ENCODE results near the gene TLCD5.

TLCD5 gene

GRCh38 chr11:120335556-120335907 is 10.4 kb downstream of the TLCD5 start:
- Histone ChIP-seq H3K27ac (peak overlapping the region; percentile 86), H3K4me1 (peaks cover 35% of the 10 kb centered on the region), H3K4me3 (peak overlapping the region; percentile 90), H3K27me3 (peaks cover 41% of the 10 kb centered on the region), H4K20me1 (peaks cover 81% of the 10 kb centered on the region), H3K36me3 (peaks cover 27% of the 10 kb centered on the region), H3K4me2 (peak overlapping the region; percentile 86), H3K9ac (peak overlapping the region; percentile 87), H3K9me3 (no peaks in the 10 kb centered on the region)
- no peak for TF ChIP-seq Cebpa-rat (IDR thresholded peaks at IDR 0.05)

DNA sequence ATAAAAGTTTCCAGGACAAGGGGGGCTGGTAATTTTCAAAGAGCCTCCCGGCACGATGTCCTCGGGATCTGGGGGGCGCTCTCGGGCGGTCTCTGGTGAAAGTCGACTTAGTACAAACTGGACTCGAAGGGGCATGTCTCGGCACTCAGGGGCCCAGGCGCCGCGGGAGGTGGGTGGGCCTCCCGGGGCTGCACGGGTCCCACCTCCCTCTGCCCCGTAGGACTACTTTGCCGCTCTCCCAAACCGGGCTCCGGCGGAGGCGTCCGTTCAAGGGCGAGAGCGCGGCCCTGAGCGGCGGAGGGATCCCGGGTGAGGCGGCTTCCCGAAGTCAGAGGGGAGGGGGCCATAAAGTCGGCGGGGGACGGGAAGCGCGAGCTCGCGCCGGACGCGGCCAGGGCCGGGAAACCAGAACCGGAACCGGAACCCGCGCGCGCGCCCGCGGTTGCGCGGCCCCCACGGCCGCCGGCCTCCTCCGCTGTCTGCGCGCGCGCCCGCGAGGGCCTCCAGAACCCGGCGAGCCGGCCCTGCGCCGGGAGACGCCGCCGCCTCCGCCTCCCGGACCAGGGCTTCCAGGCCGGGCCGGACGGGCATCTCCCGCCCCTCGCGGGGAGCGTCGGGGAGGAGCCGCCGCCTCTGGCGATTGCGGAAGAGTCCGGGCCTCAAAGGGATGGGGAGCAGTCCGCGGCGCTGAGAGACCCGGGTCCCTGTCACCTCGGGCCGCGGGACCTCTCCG is 11.0 kb downstream of the TLCD5 start, which contains the start of gene ARHGEF12:
Gene ARHGEF12, plus strand, starts transcription at position 506 of the 733 bp plus-strand sequence. CDS start 831 bp downstream, outside the sequence.
- H3K27me3 ChIP-seq, result peaks cover 46% of the 10 kb centered on the region
- H3K36me3 ChIP-seq, result peaks cover 21% of the 10 kb centered on the region
- peaks cover 34% of the 10 kb centered on the region for H3K4me1 ChIP-seq
- peak within 1 kb of the TSS; percentile 86 for H3K4me2 ChIP-seq
- H4K20me1 ChIP-seq, result peaks cover 81% of the 10 kb centered on the region
- no peaks in the 10 kb centered on the region for H3K9me3 ChIP-seq
- TF ChIP-seq Cebpa-rat (IDR thresholded peaks at IDR 0.05), result no peak
- peak within 1 kb of the TSS; percentile 86 for H3K27ac ChIP-seq
- peak within 1 kb of the TSS; percentile 90 for H3K4me3 ChIP-seq
- H3K9ac ChIP-seq, result peak within 1 kb of the TSS; percentile 87

DNA sequence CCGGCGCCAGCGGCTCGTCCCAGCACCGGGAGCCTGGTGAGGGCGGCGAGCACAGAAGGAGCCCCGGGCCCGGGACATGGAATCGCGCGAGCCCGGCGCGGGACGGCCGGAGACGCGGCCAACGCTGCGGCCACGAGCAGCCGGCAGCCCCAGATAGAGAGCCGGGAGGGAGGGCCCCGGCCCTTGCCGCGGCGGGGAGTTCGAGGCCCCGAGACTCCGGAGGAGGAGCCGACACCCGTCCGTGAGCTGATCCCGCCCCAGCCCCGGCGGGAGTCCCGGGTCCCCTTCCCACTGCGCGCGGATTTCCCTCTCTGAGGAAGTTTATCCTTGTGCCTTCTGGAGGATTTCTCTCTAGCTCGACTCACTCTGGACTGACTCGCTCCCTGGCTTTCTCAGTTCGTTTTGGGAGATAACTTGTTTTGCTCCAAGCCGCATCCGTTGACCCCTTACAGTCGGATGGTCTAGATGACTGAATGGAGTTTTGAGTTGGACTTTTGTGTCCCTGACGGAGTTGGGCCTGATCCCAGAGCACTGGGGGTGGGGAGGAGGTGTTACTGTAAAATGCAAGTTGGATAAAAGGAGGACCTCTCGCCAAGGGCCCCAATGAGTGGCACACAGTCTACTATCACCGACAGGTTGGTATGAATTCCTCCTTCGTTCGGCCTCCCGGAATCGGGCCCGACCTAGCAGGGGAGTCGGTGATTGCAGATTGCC is 11.7 kb downstream of the TLCD5 start:
- Histone ChIP-seq H4K20me1 (peaks cover 81% of the 10 kb centered on the region), H3K4me2 (peak overlapping the region; percentile 86), H3K4me1 (peaks cover 34% of the 10 kb centered on the region), H3K27ac (peak overlapping the region; percentile 86), H3K9me3 (peaks cover under 1% of the 10 kb centered on the region; the same call in 1 of the 2 replicates), H3K9ac (peak overlapping the region; percentile 87), H3K27me3 (peaks cover 54% of the 10 kb centered on the region), H3K36me3 (peaks cover 14% of the 10 kb centered on the region; the same call in 1 of the 2 replicates), H3K4me3 (peak overlapping the region; percentile 90)
- no peak for TF ChIP-seq Cebpa-rat (IDR thresholded peaks at IDR 0.05)

GRCh38 chr11:120337355-120338106 is 12.4 kb downstream of the TLCD5 start:
- TF ChIP-seq Cebpa-rat (IDR thresholded peaks at IDR 0.05), result no peak
- H3K4me3 ChIP-seq, result peak overlapping the region; percentile 90
- peaks cover 8% of the 10 kb centered on the region for H3K9me3 ChIP-seq
- H3K36me3 ChIP-seq, result 0 out of 2 replicates have a peak, but pooled peaks cover 7% of the 10 kb centered on the region
- peak overlapping the region; percentile 86 for H3K4me2 ChIP-seq
- H3K9ac ChIP-seq, result peak overlapping the region; percentile 87
- H4K20me1 ChIP-seq, result peaks cover 81% of the 10 kb centered on the region
- peaks cover 34% of the 10 kb centered on the region for H3K4me1 ChIP-seq
- no peak overlapping the region for H3K27ac ChIP-seq
- H3K27me3 ChIP-seq, result peaks cover 61% of the 10 kb centered on the region

DNA sequence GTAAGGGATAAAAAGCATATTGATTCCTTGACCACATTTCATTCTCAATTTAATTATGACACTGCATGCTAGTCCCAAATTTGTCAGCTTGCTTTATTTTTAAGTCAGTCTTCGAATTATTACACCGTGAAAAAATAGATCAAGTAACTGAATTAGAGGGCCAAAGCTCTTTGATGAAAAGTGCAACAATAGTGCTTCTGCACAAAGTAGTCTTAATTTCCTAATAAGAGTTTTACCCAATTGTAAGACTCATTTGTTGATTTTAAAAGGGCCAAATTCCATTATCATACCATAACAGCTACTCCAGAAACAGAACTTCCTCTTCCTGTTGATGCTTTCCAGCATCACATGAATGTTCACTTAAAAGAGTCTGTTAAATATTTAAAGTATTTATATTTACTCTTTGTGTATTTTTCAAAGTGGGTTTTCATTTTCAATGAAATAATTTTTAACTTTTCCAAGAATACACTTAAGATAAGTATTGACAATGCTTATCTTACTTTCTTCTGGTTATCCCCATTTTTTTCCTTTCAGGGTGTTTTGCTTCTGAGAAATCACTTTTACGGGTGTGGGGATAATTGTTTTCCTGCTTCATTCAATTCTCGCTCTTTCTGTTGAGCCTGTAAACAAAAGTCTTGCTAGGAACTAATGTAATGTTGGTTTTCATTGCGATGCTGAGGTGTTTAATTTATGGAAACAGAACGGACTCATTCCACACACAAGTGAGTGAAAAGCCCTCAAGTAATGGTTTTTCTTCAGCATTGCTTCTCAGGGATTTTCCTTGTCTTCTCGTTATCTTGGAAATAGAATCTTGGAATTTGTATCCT is 13.2 kb downstream of the TLCD5 start:
- Histone ChIP-seq H3K9me3 (peaks cover 12% of the 10 kb centered on the region), H4K20me1 (peaks cover 81% of the 10 kb centered on the region), H3K9ac (no peak overlapping the region), H3K4me2 (peak overlapping the region; percentile 86), H3K36me3 (no peaks in the 10 kb centered on the region), H3K4me3 (peak overlapping the region; percentile 90; the same call in 1 of the 2 replicates), H3K27me3 (peaks cover 68% of the 10 kb centered on the region), H3K27ac (no peak overlapping the region), H3K4me1 (peaks cover 34% of the 10 kb centered on the region)
- no peak for TF ChIP-seq Cebpa-rat (IDR thresholded peaks at IDR 0.05)

DNA sequence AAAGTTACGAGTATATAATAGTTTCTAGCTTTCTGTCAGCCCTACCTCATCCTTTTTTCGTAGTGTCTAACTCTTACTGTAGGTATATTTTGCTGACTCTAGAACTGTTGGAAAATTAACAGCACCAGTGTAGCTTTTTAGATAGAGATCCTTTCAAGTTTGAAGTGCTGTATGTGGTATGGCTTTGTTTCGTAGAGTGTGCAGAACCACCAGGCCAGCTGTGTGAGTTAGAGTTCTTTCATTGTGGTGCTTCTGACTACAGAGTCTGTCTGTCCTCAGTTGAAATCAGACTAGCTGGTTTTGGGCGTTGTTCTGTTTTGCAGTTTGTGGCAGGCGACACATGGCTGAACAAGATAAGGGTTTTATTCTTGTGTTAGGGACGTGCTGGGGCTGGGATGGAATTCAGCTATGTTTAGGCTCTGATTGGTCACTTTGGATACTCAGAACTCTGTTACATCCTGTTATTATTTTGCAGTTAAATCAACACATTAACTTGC is 14.3 kb downstream of the TLCD5 start:
- Histone ChIP-seq H3K36me3 (no peaks in the 10 kb centered on the region), H3K9me3 (peaks cover 12% of the 10 kb centered on the region), H3K27me3 (peaks cover 75% of the 10 kb centered on the region), H3K27ac (no peak overlapping the region), H3K9ac (no peak overlapping the region), H3K4me3 (no peak overlapping the region), H3K4me2 (no peak overlapping the region), H3K4me1 (peaks cover 44% of the 10 kb centered on the region), H4K20me1 (peaks cover 81% of the 10 kb centered on the region)
- TF ChIP-seq Cebpa-rat (IDR thresholded peaks at IDR 0.05), result no peak

DNA sequence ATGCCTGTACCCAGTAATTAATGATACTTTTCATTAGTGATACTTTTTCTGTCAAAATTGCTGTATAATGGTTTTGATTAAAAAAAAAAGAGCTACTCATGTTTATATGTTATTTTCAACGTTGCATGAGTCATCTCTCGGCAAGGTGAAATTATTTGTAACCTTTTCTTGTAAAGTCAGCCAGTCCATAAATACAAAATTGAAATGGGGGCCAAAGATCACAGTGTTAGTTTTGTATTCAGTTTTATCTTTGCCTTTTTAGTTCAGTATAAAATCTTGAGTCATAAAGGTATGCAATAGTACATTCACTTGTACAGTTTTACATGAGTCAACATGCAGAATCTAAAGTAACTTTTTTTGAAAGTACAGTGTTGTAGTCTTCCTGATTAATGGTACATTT is 15.4 kb downstream of the TLCD5 start:
- Histone ChIP-seq H3K9me3 (peaks cover 12% of the 10 kb centered on the region), H3K4me3 (no peak overlapping the region), H3K27ac (no peak overlapping the region), H3K4me1 (peaks cover 48% of the 10 kb centered on the region), H4K20me1 (peaks cover 92% of the 10 kb centered on the region), H3K4me2 (no peak overlapping the region), H3K9ac (no peak overlapping the region), H3K27me3 (peaks cover 83% of the 10 kb centered on the region), H3K36me3 (no peaks in the 10 kb centered on the region)
- no peak for TF ChIP-seq Cebpa-rat (IDR thresholded peaks at IDR 0.05)

- Histone ChIP-seq H3K36me3 (no peaks in the 10 kb centered on the region), H3K27ac (no peak overlapping the region), H3K9ac (no peak overlapping the region), H3K4me2 (no peak overlapping the region), H3K4me1 (peaks cover 48% of the 10 kb centered on the region), H4K20me1 (peaks cover 100% of the 10 kb centered on the region), H3K27me3 (peaks cover 87% of the 10 kb centered on the region), H3K9me3 (peaks cover 12% of the 10 kb centered on the region), H3K4me3 (no peak overlapping the region)
- TF ChIP-seq Cebpa-rat (IDR thresholded peaks at IDR 0.05), result no peak
Measured at GRCh38 chr11:120342226-120342625, 17.1 kb downstream of the TLCD5 start.

DNA sequence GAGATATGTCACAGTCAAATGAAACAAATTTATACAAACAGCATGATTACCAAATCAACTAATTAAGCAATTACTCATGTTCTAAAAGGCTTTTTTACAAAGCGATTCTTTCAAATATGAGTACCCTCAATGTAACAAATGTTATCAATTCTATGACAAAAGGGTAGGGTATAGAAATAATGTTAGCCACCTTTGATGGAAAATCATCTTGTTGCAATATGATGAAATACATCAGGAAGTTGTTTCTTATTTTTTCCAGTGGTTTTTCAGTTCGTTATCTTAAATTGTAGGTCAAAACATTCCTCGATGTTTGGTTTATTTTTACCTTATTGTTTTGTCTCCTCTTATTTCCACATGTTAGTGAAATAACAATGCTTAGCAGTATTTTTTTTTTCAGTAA is 17.6 kb downstream of the TLCD5 start:
- TF ChIP-seq Cebpa-rat (IDR thresholded peaks at IDR 0.05), result no peak
- peaks cover 82% of the 10 kb centered on the region for H3K27me3 ChIP-seq
- H3K4me3 ChIP-seq, result no peak overlapping the region

More for the DNA sequence above, 17.6 kb downstream of the TLCD5 start:
- Histone ChIP-seq H3K9ac (no peak overlapping the region), H3K4me1 (peaks cover 44% of the 10 kb centered on the region), H3K27ac (no peak overlapping the region), H3K4me2 (no peak overlapping the region), H4K20me1 (peaks cover 100% of the 10 kb centered on the region), H3K36me3 (no peaks in the 10 kb centered on the region), H3K9me3 (peaks cover 12% of the 10 kb centered on the region)

Measured in BLaER1 (cell line).